ENCODE data around the gene GPAT2. TPM values are rescaled to one million over a fixed set of nuclear protein-coding genes. Genes with fewer than 3 reads are reported as not detected.
"Not testable (repeated sequence)": the region's sequence is repeated elsewhere in the genome, so short reads cannot be mapped to it uniquely, and the experiment has no call there.

GPAT2 gene
- total RNA-seq (2022) (not detected in 2 replicates), Bru-seq, nascent RNA (not detected), BruChase-seq, experiment 1, labeled RNA remaining after a 2-hour chase (percentile 6 among the genes with signal in this experiment), BruChase-seq, experiment 2, labeled RNA remaining after a 6-hour chase (not detected)
- long read RNA-seq, partial matches to known transcripts: 0 of 1 reads
- long read RNA-seq, other reads (novel, unspliced or antisense): 1 of 1 reads

GRCh38 chr2:96034792-96035191 lies at the start of gene GPAT2:
TSS of gene GPAT2 (minus strand) at chr2:96034916. CDS start at chr2:96032359, 2,557 bp downstream.
- CTCF ChIA-PET; POLR2A ChIA-PET; DNase-seq; H3K4me1 ChIP-seq; H3K36me3 ChIP-seq (ENCODE audit: control insufficient read depth, insufficient read depth, low read length); H3K4me3 Mint-ChIP-seq (ENCODE audit: unreplicated experiment); H3K4me1 Mint-ChIP-seq (ENCODE audit: low read depth, unreplicated experiment); intact Hi-C loops (cut with micrococcal nuclease; ENCODE audit: unreplicated experiment); H3K9me3 Mint-ChIP-seq (ENCODE audit: unreplicated experiment); BruUV-seq (replicated peaks); H3K36me3 Mint-ChIP-seq (ENCODE audit: insufficient read depth, unreplicated experiment); H3K27me3 ChIP-seq (replicated peaks; ENCODE audit: control insufficient read depth, insufficient read depth, low read length); H3K27me3 Mint-ChIP-seq (ENCODE audit: insufficient read depth, unreplicated experiment); H3K4me3 ChIP-seq (ENCODE audit: low read depth, low read length); H3K9me3 ChIP-seq; H3K27ac Mint-ChIP-seq (ENCODE audit: unreplicated experiment): not testable (repeated sequence)

- H3K4me3 ChIP-seq (ENCODE audit: low read depth, low read length): no peak overlapping the region
- H3K36me3 ChIP-seq (ENCODE audit: control insufficient read depth, insufficient read depth, low read length): no peaks in the 10 kb centered on the region
- H3K27me3 Mint-ChIP-seq (ENCODE audit: insufficient read depth, unreplicated experiment): no peaks in the 10 kb centered on the region
- H3K4me1 Mint-ChIP-seq (ENCODE audit: low read depth, unreplicated experiment): no peaks in the 10 kb centered on the region
- ChIA-PET POLR2A (no interaction called here), CTCF (no interaction called here)
- H3K27me3 ChIP-seq (replicated peaks; ENCODE audit: control insufficient read depth, insufficient read depth, low read length): no peaks in the 10 kb centered on the region
- DNase-seq: peak in 1 of 2 experiments; percentile 21
- no TSS peak for BruUV-seq (replicated peaks)
- H3K4me3 Mint-ChIP-seq (ENCODE audit: unreplicated experiment): no peak overlapping the region
- no peaks in the 10 kb centered on the region for H3K9me3 Mint-ChIP-seq (ENCODE audit: unreplicated experiment)
- H3K9me3 ChIP-seq: no peaks in the 10 kb centered on the region; the same call in none of the 2 replicates
- intact Hi-C loops (cut with micrococcal nuclease; ENCODE audit: unreplicated experiment): no loop called here
- no peak for TF ChIP-seq CTCF (IDR thresholded peaks at IDR 0.05; ENCODE audit: insufficient read depth in 1 of 2, low read depth in 1 of 2, low read length in 1 of 2, severe bottlenecking in 1 of 2, unreplicated experiment in 1 of 2)
- H3K27ac Mint-ChIP-seq (ENCODE audit: unreplicated experiment): no peak overlapping the region
- H3K4me1 ChIP-seq: no peaks in the 10 kb centered on the region
- no peaks in the 10 kb centered on the region for H3K36me3 Mint-ChIP-seq (ENCODE audit: insufficient read depth, unreplicated experiment)
Measured at GRCh38 chr2:96083989-96084857, 49.5 kb upstream of the GPAT2 start.

- no peaks in the 10 kb centered on the region for H3K27me3 ChIP-seq (replicated peaks; ENCODE audit: control insufficient read depth, insufficient read depth, low read length)
- Mint-ChIP-seq H3K4me1 (ENCODE audit: low read depth, unreplicated experiment) (no peaks in the 10 kb centered on the region), H3K4me3 (ENCODE audit: unreplicated experiment) (no peak overlapping the region), H3K36me3 (ENCODE audit: insufficient read depth, unreplicated experiment) (no peaks in the 10 kb centered on the region), H3K9me3 (ENCODE audit: unreplicated experiment) (no peaks in the 10 kb centered on the region), H3K27ac (ENCODE audit: unreplicated experiment) (no peak overlapping the region), H3K27me3 (ENCODE audit: insufficient read depth, unreplicated experiment) (no peaks in the 10 kb centered on the region)
- intact Hi-C loops (cut with micrococcal nuclease; ENCODE audit: unreplicated experiment): no loop called here
- DNase-seq: no peak
- ChIA-PET CTCF (no interaction called here), POLR2A (no interaction called here)
- no peak overlapping the region for H3K4me3 ChIP-seq (ENCODE audit: low read depth, low read length)
- no peak for TF ChIP-seq CTCF (IDR thresholded peaks at IDR 0.05; ENCODE audit: insufficient read depth in 1 of 2, low read depth in 1 of 2, low read length in 1 of 2, severe bottlenecking in 1 of 2, unreplicated experiment in 1 of 2)
- H3K36me3 ChIP-seq (ENCODE audit: control insufficient read depth, insufficient read depth, low read length): no peaks in the 10 kb centered on the region
- H3K9me3 ChIP-seq: no peaks in the 10 kb centered on the region; the same call in none of the 2 replicates
- H3K4me1 ChIP-seq: no peaks in the 10 kb centered on the region
- no TSS peak for BruUV-seq (replicated peaks)
Measured at GRCh38 chr2:96083064-96083939, 48.6 kb upstream of the GPAT2 start.

All from Caco-2 (cell line).